HEK293 (cell line): ENCODE measurements around the gene NSMCE1.
A peak's percentile ranks its signal among the peaks of the same experiment; 100 is the strongest.

Experiments
- CTCF ChIP-seq: fragments of 450-650 bp; formaldehyde crosslinking; IDR thresholded peaks from 2 replicates; pipeline ENCODE4 v1.5.1; 2016; ENCODE audit warnings: missing biosample characterization, missing genetic modification characterization
- GFI1B ChIP-seq: fragments of 450-650 bp; formaldehyde crosslinking; IDR thresholded peaks from 2 replicates; pipeline ENCODE4 v1.5.1; 2016; ENCODE audit warnings: missing biosample characterization, missing genetic modification characterization
- HOXA7 ChIP-seq: sonication (generic); formaldehyde crosslinking; IDR thresholded peaks from 2 replicates; pipeline ENCODE4 v1.8.1; 2022; ENCODE audit warnings: missing genetic modification reagents, borderline replicate concordance
- KLF17 ChIP-seq: fragments of 450-650 bp; formaldehyde crosslinking; IDR thresholded peaks from 2 replicates; pipeline ENCODE4 v1.5.1; 2016; ENCODE audit warnings: missing biosample characterization, missing genetic modification characterization
- TRIM28 ChIP-seq: IDR thresholded peaks from 2 replicates; pipeline ENCODE4 v1.6.1; 2011; ENCODE audit warnings: low read length, control low read depth, borderline replicate concordance
- WT1 ChIP-seq: fragments of 450-650 bp; formaldehyde crosslinking; IDR thresholded peaks from 2 replicates; pipeline ENCODE4 v1.5.1; 2016; ENCODE audit warnings: missing biosample characterization, missing genetic modification characterization
- ZBTB8A ChIP-seq: fragments of 450-650 bp; formaldehyde crosslinking; IDR thresholded peaks from 2 replicates; pipeline ENCODE4 v1.5.1; 2016; ENCODE audit warnings: missing biosample characterization, missing genetic modification characterization
- ZFP3 ChIP-seq: fragments of 450-650 bp; formaldehyde crosslinking; IDR thresholded peaks from 2 replicates; pipeline ENCODE4 v1.5.1; 2016; ENCODE audit warnings: low read depth, missing biosample characterization, missing genetic modification characterization
- ZNF169 ChIP-seq: fragments of 450-650 bp; formaldehyde crosslinking; IDR thresholded peaks from 2 replicates; pipeline ENCODE4 v1.5.1; 2016; ENCODE audit warnings: missing biosample characterization, missing genetic modification characterization
- ZNF184 ChIP-seq: fragments of 450-650 bp; IDR thresholded peaks from 2 replicates; pipeline ENCODE4 v1.5.1; 2018; ENCODE audit warnings: missing biosample characterization, mild to moderate bottlenecking, missing genetic modification characterization
- ZNF2 ChIP-seq: fragments of 450-650 bp; formaldehyde crosslinking; IDR thresholded peaks from 2 replicates; pipeline ENCODE4 v1.5.1; 2016; ENCODE audit warnings: missing biosample characterization, missing genetic modification characterization
- ZNF202 ChIP-seq: fragments of 450-650 bp; formaldehyde crosslinking; IDR thresholded peaks from 2 replicates; pipeline ENCODE4 v1.5.1; 2016; ENCODE audit warnings: missing biosample characterization, missing genetic modification characterization, borderline replicate concordance
- ZNF366 ChIP-seq: fragments of 450-650 bp; formaldehyde crosslinking; conservative IDR thresholded peaks from 2 replicates; pipeline ENCODE4 v1.5.1; 2016; ENCODE audit warnings: missing biosample characterization, missing genetic modification characterization
- ZNF433 ChIP-seq: fragments of 450-650 bp; formaldehyde crosslinking; IDR thresholded peaks from 2 replicates; pipeline ENCODE4 v1.5.1; 2016; ENCODE audit warnings: missing biosample characterization, missing genetic modification characterization, low read depth
- ZNF48 ChIP-seq: fragments of 450-650 bp; formaldehyde crosslinking; IDR thresholded peaks from 2 replicates; pipeline ENCODE4 v1.5.1; 2016; ENCODE audit warnings: missing biosample characterization, missing genetic modification characterization
- ZNF488 ChIP-seq: fragments of 450-650 bp; formaldehyde crosslinking; IDR thresholded peaks from 2 replicates; pipeline ENCODE4 v1.5.1; 2016; ENCODE audit warnings: missing biosample characterization, missing genetic modification characterization
- ZNF530 ChIP-seq: fragments of 450-650 bp; formaldehyde crosslinking; IDR thresholded peaks from 2 replicates; pipeline ENCODE4 v1.5.1; 2016; ENCODE audit warnings: low read depth, missing biosample characterization, missing genetic modification characterization
- ZNF544 ChIP-seq: fragments of 450-650 bp; formaldehyde crosslinking; IDR thresholded peaks from 2 replicates; pipeline ENCODE4 v1.5.0; 2017; ENCODE audit warnings: missing biosample characterization, missing genetic modification characterization
- ZNF548 ChIP-seq: fragments of 450-650 bp; formaldehyde crosslinking; IDR thresholded peaks from 2 replicates; pipeline ENCODE4 v1.5.1; 2016; ENCODE audit warnings: missing biosample characterization, missing genetic modification characterization
- ZNF558 ChIP-seq: fragments of 450-650 bp; formaldehyde crosslinking; IDR thresholded peaks from 2 replicates; pipeline ENCODE4 v1.5.1; 2016; ENCODE audit warnings: missing biosample characterization, missing genetic modification characterization
- ZNF580 ChIP-seq: fragments of 450-650 bp; formaldehyde crosslinking; IDR thresholded peaks from 2 replicates; pipeline ENCODE4 v1.5.1; 2016; ENCODE audit warnings: missing biosample characterization, missing genetic modification characterization
- ZNF623 ChIP-seq: fragments of 450-650 bp; formaldehyde crosslinking; IDR thresholded peaks from 2 replicates; pipeline ENCODE4 v1.5.1; 2016; ENCODE audit warnings: missing biosample characterization, missing genetic modification characterization
- ZNF624 ChIP-seq: fragments of 450-650 bp; formaldehyde crosslinking; IDR thresholded peaks from 2 replicates; pipeline ENCODE4 v1.5.1; 2017; ENCODE audit warnings: missing biosample characterization, missing genetic modification characterization
- ZNF626 ChIP-seq: fragments of 450-650 bp; sonication (Bioruptor Pico); formaldehyde crosslinking; IDR thresholded peaks from 2 replicates; pipeline ENCODE4 v1.5.1; 2018; ENCODE audit warnings: missing biosample characterization, missing genetic modification characterization, inconsistent platforms
- ZNF639 ChIP-seq: fragments of 450-650 bp; formaldehyde crosslinking; IDR thresholded peaks from 2 replicates; pipeline ENCODE4 v1.5.1; 2016; ENCODE audit warnings: missing biosample characterization, missing genetic modification characterization
- ZNF645 ChIP-seq: fragments of 450-650 bp; formaldehyde crosslinking; IDR thresholded peaks from 2 replicates; pipeline ENCODE4; 2016; ENCODE audit warnings: missing biosample characterization, missing genetic modification characterization
- ZNF664 ChIP-seq: fragments of 450-650 bp; formaldehyde crosslinking; IDR thresholded peaks from 2 replicates; pipeline ENCODE4 v1.5.1; 2016; ENCODE audit warnings: missing biosample characterization, missing genetic modification characterization
- ZNF707 ChIP-seq: fragments of 450-650 bp; formaldehyde crosslinking; IDR thresholded peaks from 2 replicates; pipeline ENCODE4 v1.5.1; 2016; ENCODE audit warnings: missing biosample characterization, missing genetic modification characterization
- ZXDB ChIP-seq: fragments of 450-650 bp; formaldehyde crosslinking; IDR thresholded peaks from 2 replicates; pipeline ENCODE4 v1.5.1; 2016; ENCODE audit warnings: missing biosample characterization, missing genetic modification characterization
- TF ChIP-seq, protein P1 (sequence below): fragments of 450-650 bp; formaldehyde crosslinking; IDR thresholded peaks from 2 replicates; pipeline ENCODE4 v1.5.1; 2017; ENCODE audit warnings: missing biosample characterization, missing genetic modification characterization
- TF ChIP-seq, protein P2 (sequence below): fragments of 450-650 bp; formaldehyde crosslinking; IDR thresholded peaks from 2 replicates; pipeline ENCODE4 v1.5.1; 2016; ENCODE audit warnings: missing biosample characterization, missing genetic modification characterization, borderline replicate concordance

NSMCE1 gene

GRCh38 chr16:27203507-27204311, 64.9 kb downstream of the NSMCE1 start, which contains the start of gene KDM8 (continued):
- TF ChIP-seq, protein P1, sequence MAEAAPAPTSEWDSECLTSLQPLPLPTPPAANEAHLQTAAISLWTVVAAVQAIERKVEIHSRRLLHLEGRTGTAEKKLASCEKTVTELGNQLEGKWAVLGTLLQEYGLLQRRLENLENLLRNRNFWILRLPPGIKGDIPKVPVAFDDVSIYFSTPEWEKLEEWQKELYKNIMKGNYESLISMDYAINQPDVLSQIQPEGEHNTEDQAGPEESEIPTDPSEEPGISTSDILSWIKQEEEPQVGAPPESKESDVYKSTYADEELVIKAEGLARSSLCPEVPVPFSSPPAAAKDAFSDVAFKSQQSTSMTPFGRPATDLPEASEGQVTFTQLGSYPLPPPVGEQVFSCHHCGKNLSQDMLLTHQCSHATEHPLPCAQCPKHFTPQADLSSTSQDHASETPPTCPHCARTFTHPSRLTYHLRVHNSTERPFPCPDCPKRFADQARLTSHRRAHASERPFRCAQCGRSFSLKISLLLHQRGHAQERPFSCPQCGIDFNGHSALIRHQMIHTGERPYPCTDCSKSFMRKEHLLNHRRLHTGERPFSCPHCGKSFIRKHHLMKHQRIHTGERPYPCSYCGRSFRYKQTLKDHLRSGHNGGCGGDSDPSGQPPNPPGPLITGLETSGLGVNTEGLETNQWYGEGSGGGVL (tag by site-specific recombination), result no peak
- no peak for TF ChIP-seq ZNF544
- TF ChIP-seq ZFP3 (tag by site-specific recombination), result no peak
- no peak for TF ChIP-seq ZNF645 (tag by site-specific recombination)
- TF ChIP-seq, protein P2, sequence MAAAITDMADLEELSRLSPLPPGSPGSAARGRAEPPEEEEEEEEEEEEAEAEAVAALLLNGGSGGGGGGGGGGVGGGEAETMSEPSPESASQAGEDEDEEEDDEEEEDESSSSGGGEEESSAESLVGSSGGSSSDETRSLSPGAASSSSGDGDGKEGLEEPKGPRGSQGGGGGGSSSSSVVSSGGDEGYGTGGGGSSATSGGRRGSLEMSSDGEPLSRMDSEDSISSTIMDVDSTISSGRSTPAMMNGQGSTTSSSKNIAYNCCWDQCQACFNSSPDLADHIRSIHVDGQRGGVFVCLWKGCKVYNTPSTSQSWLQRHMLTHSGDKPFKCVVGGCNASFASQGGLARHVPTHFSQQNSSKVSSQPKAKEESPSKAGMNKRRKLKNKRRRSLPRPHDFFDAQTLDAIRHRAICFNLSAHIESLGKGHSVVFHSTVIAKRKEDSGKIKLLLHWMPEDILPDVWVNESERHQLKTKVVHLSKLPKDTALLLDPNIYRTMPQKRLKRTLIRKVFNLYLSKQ (tag by site-specific recombination), result no peak
- TF ChIP-seq ZNF202 (tag by site-specific recombination), result no peak
- TF ChIP-seq HOXA7 (CRISPR knock-in tag), result no peak
- TF ChIP-seq ZBTB8A (tag by site-specific recombination), result no peak
- TF ChIP-seq ZNF639 (tag by site-specific recombination), result peak; percentile 8; the same call in 1 of the 2 replicates
- no peak; the same call in 1 of the 2 replicates for TF ChIP-seq ZNF580
- TF ChIP-seq ZXDB (tag by site-specific recombination), result peak; percentile 89
- 0 out of 2 replicates have a peak, but pooled peaks have one; percentile 18 for TF ChIP-seq ZNF623 (tag by site-specific recombination)
- peak; percentile 73; the same call in 1 of the 2 replicates for TF ChIP-seq TRIM28
- no peak for TF ChIP-seq CTCF (tag by site-specific recombination)
- no peak for TF ChIP-seq WT1 (tag by site-specific recombination)
- no peak for TF ChIP-seq ZNF184 (tag by site-specific recombination)
- TF ChIP-seq ZNF488 (tag by site-specific recombination), result no peak
- no peak for TF ChIP-seq ZNF48 (tag by site-specific recombination)
- peak; percentile 65; the same call in 1 of the 2 replicates for TF ChIP-seq ZNF558 (tag by site-specific recombination)
- no peak for TF ChIP-seq ZNF169 (tag by site-specific recombination)
- no peak for TF ChIP-seq ZNF530 (tag by site-specific recombination)
- no peak for TF ChIP-seq ZNF366
- TF ChIP-seq ZNF2, result peak; percentile 77
- no peak for TF ChIP-seq ZNF624 (tag by site-specific recombination)
- no peak for TF ChIP-seq ZNF548 (tag by site-specific recombination)
- no peak for TF ChIP-seq ZNF664 (tag by site-specific recombination)
- TF ChIP-seq ZNF433 (tag by site-specific recombination), result no peak
- TF ChIP-seq ZNF707, result no peak
- TF ChIP-seq KLF17 (tag by site-specific recombination), result peak; percentile 85
- TF ChIP-seq ZNF626, result no peak
- TF ChIP-seq GFI1B (tag by site-specific recombination), result no peak
